ENCODE measurements around the gene FN3K.
A peak's percentile ranks its signal among the peaks of the same experiment; 100 is the strongest.

The FN3K gene

GRCh38 chr17:82754297-82755208 lies 19.1 kb downstream of the FN3K start:
- Histone ChIP-seq H3K4me1 (ENCODE audit: control insufficient read depth, insufficient read depth, low read length) (peaks cover 8% of the 10 kb centered on the region), H3K9me3 (ENCODE audit: control insufficient read depth, insufficient read depth, low read depth, low read length) (no peaks in the 10 kb centered on the region), H3K27ac (ENCODE audit: extremely low read depth, low read depth, low read length) (0 out of 2 replicates have a peak overlapping the region, but pooled peaks have one; percentile 10), H3K4me3 (ENCODE audit: low read depth, low read length) (no peak overlapping the region), H3K36me3 (ENCODE audit: control insufficient read depth in 2 of 2, insufficient read depth in 1 of 2, low read length in 2 of 2) (peaks cover 8 to 19% of the 10 kb centered on the region in 2 experiments; a peak in 2 of 3 replicates)
- TF ChIP-seq TSHZ1 (tag by site-specific recombination; IDR thresholded peaks at IDR 0.05; ENCODE audit: borderline replicate concordance), result no peak
- TF ChIP-seq ZBTB17 (tag by site-specific recombination; IDR thresholded peaks at IDR 0.05), result peak; percentile 49
- TF ChIP-seq ZBTB7A (tag by site-specific recombination; IDR thresholded peaks at IDR 0.05; ENCODE audit: low read depth), result no peak
- TF ChIP-seq ZNF544 (tag by site-specific recombination; IDR thresholded peaks at IDR 0.05), result no peak
- TF ChIP-seq ZBTB26 (tag by site-specific recombination; optimal IDR thresholded peaks at IDR 0.05), result peak; percentile 12
- TF ChIP-seq MZF1 (tag by site-specific recombination; IDR thresholded peaks at IDR 0.05; ENCODE audit: borderline replicate concordance), result peak; percentile 57; the same call in 1 of the 2 replicates
- no peak for TF ChIP-seq ZNF324 (tag by site-specific recombination; IDR thresholded peaks at IDR 0.05)
- TF ChIP-seq KLF9 (tag by site-specific recombination; IDR thresholded peaks at IDR 0.05; ENCODE audit: low read depth), result 0 out of 2 replicates have a peak, but pooled peaks have one; percentile 49
- TF ChIP-seq ZNF629 (tag by site-specific recombination; IDR thresholded peaks at IDR 0.05), result 0 out of 2 replicates have a peak, but pooled peaks have one; percentile 6
- TF ChIP-seq KLF1 (tag by site-specific recombination; IDR thresholded peaks at IDR 0.05), result 0 out of 2 replicates have a peak, but pooled peaks have one; percentile 20
- TF ChIP-seq EGR2 (tag by site-specific recombination; IDR thresholded peaks at IDR 0.05; ENCODE audit: low read depth), result peak; percentile 62
- peak; percentile 74 for TF ChIP-seq SP2 (tag by site-specific recombination; IDR thresholded peaks at IDR 0.05)
- no peak for TF ChIP-seq SALL2 (tag by site-specific recombination; IDR thresholded peaks at IDR 0.05; ENCODE audit: borderline replicate concordance)
- TF ChIP-seq ZNF514 (tag by site-specific recombination; IDR thresholded peaks at IDR 0.05), result no peak
- peak; percentile 79 for TF ChIP-seq ZFHX2 (tag by site-specific recombination; conservative IDR thresholded peaks at IDR 0.05)
- peak; percentile 55 for TF ChIP-seq ZNF335 (tag by site-specific recombination; conservative IDR thresholded peaks at IDR 0.05)
- TF ChIP-seq SP3 (tag by site-specific recombination; IDR thresholded peaks at IDR 0.05), result peak; percentile 44
- no peak for TF ChIP-seq FEZF1 (tag by site-specific recombination; IDR thresholded peaks at IDR 0.05)
- TF ChIP-seq SP7 (tag by site-specific recombination; IDR thresholded peaks at IDR 0.05), result peak; percentile 61; the same call in 1 of the 2 replicates
- TF ChIP-seq OSR2 (tag by site-specific recombination; IDR thresholded peaks at IDR 0.05), result peak; percentile 26; the same call in 1 of the 2 replicates
- no peak for TF ChIP-seq ZSCAN23 (tag by site-specific recombination; IDR thresholded peaks at IDR 0.05)
- no peak for TF ChIP-seq ZBTB48 (tag by site-specific recombination; IDR thresholded peaks at IDR 0.05)
- TF ChIP-seq ZBTB44 (tag by site-specific recombination; IDR thresholded peaks at IDR 0.05), result no peak
- POLR2A ChIA-PET, result interaction anchor here (1.0 kb wide), 1 partner anchor 107 kb away, joined by 3 read pairs; the partner anchor contains the start of gene WDR45B
- CTCF ChIA-PET, result interaction anchor here (1.1 to 2.5 kb wide), 4 partner anchors 12 to 27 kb away, joined by 5 to 16 read pairs (median 10); no protein-coding TSS in a partner anchor

Measured in HEK293 (cell line).